Smooth muscle cell (in vitro differentiated cells): Measurements from ENCODE around the gene CFAP46. TPM values are rescaled to one million over a fixed set of nuclear protein-coding genes. Genes with fewer than 3 reads are reported as not detected.

Experiments
- DNase-seq: peaks from one replicate; lab custom pipeline; 2025; ENCODE audit not compliant: unreplicated experiment; lab: John Stamatoyannopoulos, UW
- H2AFZ ChIP-seq: fragments of 200-600 bp; sonication (generic); 2 replicates; pipeline ENCODE4 v1.6.0; 2016; ENCODE audit warnings: antibody characterized with exemption, low read depth, mild to moderate bottlenecking
- H3F3A ChIP-seq: fragments of 200-600 bp; sonication (generic); 2 replicates; pipeline ENCODE4 v1.6.0; 2017; ENCODE audit warnings: antibody characterized with exemption, low read depth
- H3K27ac ChIP-seq: fragments of 200-600 bp; sonication (generic); 2 replicates; pipeline ENCODE4 v1.5.1; 2016; ENCODE audit warnings: low read depth, mild to moderate bottlenecking
- H3K27me3 ChIP-seq: fragments of 200-600 bp; sonication (generic); 2 replicates; pipeline ENCODE4 v1.6.1; 2016; ENCODE audit warnings: low read depth, mild to moderate bottlenecking
- H3K36me3 ChIP-seq: fragments of 200-600 bp; sonication (generic); 2 replicates; pipeline ENCODE4 v1.5.1; 2016; ENCODE audit warnings: low read depth
- H3K4me1 ChIP-seq: fragments of 200-600 bp; sonication (generic); 2 replicates; pipeline ENCODE4 v1.5.1; 2016; ENCODE audit warnings: low read depth
- H3K4me2 ChIP-seq: fragments of 200-600 bp; sonication (generic); 2 replicates; pipeline ENCODE4 v1.6.0; 2016; ENCODE audit warnings: mild to moderate bottlenecking
- H3K4me3 ChIP-seq: fragments of 200-600 bp; sonication (generic); 2 replicates; pipeline ENCODE4 v1.5.1; 2016; ENCODE audit warnings: mild to moderate bottlenecking
- H3K79me2 ChIP-seq: fragments of 200-600 bp; sonication (generic); 2 replicates; pipeline ENCODE4 v1.6.0; 2016; ENCODE audit warnings: low read depth, mild to moderate bottlenecking
- H3K9ac ChIP-seq: fragments of 200-600 bp; sonication (generic); 2 replicates; pipeline ENCODE4 v1.6.0; 2016; ENCODE audit warnings: low read depth
- H3K9me3 ChIP-seq: fragments of 200-600 bp; sonication (generic); replicated peaks from 2 replicates; pipeline ENCODE4 v1.5.1; 2016; ENCODE audit warnings: low read depth
- H4K20me1 ChIP-seq: fragments of 200-600 bp; sonication (generic); 2 replicates; pipeline ENCODE4 v1.6.0; 2016; ENCODE audit warnings: low read depth
- CTCF ChIP-seq: fragments of 200-600 bp; sonication (generic); IDR thresholded peaks from 2 replicates; pipeline ENCODE4 v1.5.1; 2017; ENCODE audit warnings: borderline replicate concordance, mild to moderate bottlenecking, antibody characterized with exemption; ENCODE audit not compliant: insufficient read depth, poor library complexity, severe bottlenecking
- WGBS: methylation state at CpG from one replicate; pipeline ENCODE4 v1.1.7; 2016; ENCODE audit warnings: low lambda C conversion rate; 5-methylcytosine and 5-hydroxymethylcytosine counted together
- polyA plus RNA-seq: library from polyadenylated mRNA; unstranded; fragments of >200 nt; fragmentation: Nextera tagmentation; extraction: Ambion mirVana; gene quantifications from 2 replicates; pipeline ENCODE4 v1.2.1, GENCODE V29; 2016
- total RNA-seq: library from RNA; depleted of rRNA; stranded (reverse); fragments of >200 nt; gene quantifications from 2 replicates; pipeline ENCODE4 v1.2.3, GENCODE V29; 2014

CFAP46 gene
- total and polyA plus RNA-seq, 2 experiments from 2014 or later, result 1.1 to 2.0 TPM

- Histone ChIP-seq H3K36me3 (no peaks in the 10 kb centered on the region), H4K20me1 (no peaks in the 10 kb centered on the region), H3K27me3 (no peaks in the 10 kb centered on the region), H3K27ac (no peak overlapping the region), H3K9ac (no peak overlapping the region), H3K4me3 (no peak overlapping the region), H3K9me3 (no peaks in the 10 kb centered on the region), H2AFZ (no peak overlapping the region), H3K4me2 (no peak overlapping the region), H3K79me2 (no peaks in the 10 kb centered on the region), H3F3A (no peaks in the 10 kb centered on the region), H3K4me1 (no peaks in the 10 kb centered on the region)
- 94% methylated on average over 25 of the region's 25 CpGs for WGBS
- no peak for DNase-seq
- TF ChIP-seq CTCF, result no peak
Observed at GRCh38 chr10:132806561-132807003, 135.8 kb downstream of the CFAP46 start.

GRCh38 chr10:132806110-132806509, 136.3 kb downstream of the CFAP46 start:
- Histone ChIP-seq H3K27me3 (no peaks in the 10 kb centered on the region), H3K79me2 (no peaks in the 10 kb centered on the region), H4K20me1 (no peaks in the 10 kb centered on the region), H3K36me3 (no peaks in the 10 kb centered on the region), H3F3A (no peaks in the 10 kb centered on the region), H3K4me2 (no peak overlapping the region), H3K9me3 (no peaks in the 10 kb centered on the region), H3K9ac (no peak overlapping the region), H3K4me1 (no peaks in the 10 kb centered on the region), H2AFZ (no peak overlapping the region), H3K4me3 (no peak overlapping the region), H3K27ac (no peak overlapping the region)
- no peak for TF ChIP-seq CTCF
- 97% methylated on average over 7 of the region's 7 CpGs for WGBS
- no peak for DNase-seq

- H4K20me1 ChIP-seq, result no peaks in the 10 kb centered on the region
- H3K9me3 ChIP-seq, result no peaks in the 10 kb centered on the region
- no peak overlapping the region for H3K4me2 ChIP-seq
- H3F3A ChIP-seq, result no peaks in the 10 kb centered on the region
- DNase-seq, result no peak
- TF ChIP-seq CTCF, result no peak
- H3K36me3 ChIP-seq, result no peaks in the 10 kb centered on the region
- no peaks in the 10 kb centered on the region for H3K79me2 ChIP-seq
- no peak overlapping the region for H2AFZ ChIP-seq
- WGBS, result 92% methylated on average over 20 of the region's 21 CpGs
- no peaks in the 10 kb centered on the region for H3K27me3 ChIP-seq
- H3K27ac ChIP-seq, result no peak overlapping the region
- no peak overlapping the region for H3K4me3 ChIP-seq
- no peak overlapping the region for H3K9ac ChIP-seq
- no peaks in the 10 kb centered on the region for H3K4me1 ChIP-seq
Observed at GRCh38 chr10:132805599-132805998, 136.8 kb downstream of the CFAP46 start.

- H3K4me3 ChIP-seq, result no peak overlapping the region
- no peak for DNase-seq
- TF ChIP-seq CTCF, result no peak
- H3K27ac ChIP-seq, result no peak overlapping the region
- no peaks in the 10 kb centered on the region for H3F3A ChIP-seq
- no peaks in the 10 kb centered on the region for H3K79me2 ChIP-seq
- H3K9ac ChIP-seq, result no peak overlapping the region
- H3K4me2 ChIP-seq, result no peak overlapping the region
- no peaks in the 10 kb centered on the region for H3K4me1 ChIP-seq
- no peaks in the 10 kb centered on the region for H3K36me3 ChIP-seq
- 80% methylated on average over 22 of the region's 23 CpGs for whole genome bisulfite sequencing
- H2AFZ ChIP-seq, result no peak overlapping the region
- no peaks in the 10 kb centered on the region for H3K27me3 ChIP-seq
- no peaks in the 10 kb centered on the region for H3K9me3 ChIP-seq
- H4K20me1 ChIP-seq, result no peaks in the 10 kb centered on the region
Observed at GRCh38 chr10:132804785-132805426, 137.5 kb downstream of the CFAP46 start.
